Gastroesophageal sphincter (tissue), 4 donors: Measurements from ENCODE around the gene DGKK. TPM values are rescaled to one million over a fixed set of nuclear protein-coding genes. Genes with fewer than 3 reads are reported as not detected.
A peak's percentile ranks its signal among the peaks of the same experiment; 100 is the strongest.

Experiments
- ATAC-seq: fragments of 150-250 bp; one replicate; pipeline ENCODE4 v1.9.1; 2016; ENCODE audit warnings: mild to moderate bottlenecking, moderate library complexity
- H3K27ac ChIP-seq, 4 donors: fragments of 200-600 bp; sonication (generic) in 3 of 4; 1 replicate in 3 of 4; 2 replicates in 1 of 4; pipeline ENCODE4 v1.5.1; 2016 to 2019
- H3K27me3 ChIP-seq: fragments of 200-600 bp; sonication (generic); one replicate; pipeline ENCODE4 v1.5.1; 2019
- H3K36me3 ChIP-seq, 2 donors: fragments of 200-600 bp; sonication (generic); one replicate each; pipeline ENCODE4 v1.5.1; 2019; ENCODE audit warnings: control low read depth in 1 of 2
- H3K4me1 ChIP-seq, 3 donors: fragments of 200-600 bp; sonication (generic); 1 replicate in 2 of 3; 2 replicates in 1 of 3; pipeline ENCODE4 v1.5.1; 2016 to 2019; ENCODE audit warnings: control low read depth in 2 of 3
- H3K4me3 ChIP-seq, 2 donors: fragments of 200-600 bp; sonication (generic); one replicate each; pipeline ENCODE4 v1.5.1; 2019; ENCODE audit warnings: mild to moderate bottlenecking in 1 of 2, moderate library complexity in 1 of 2
- H3K9me3 ChIP-seq, 3 donors: fragments of 200-600 bp; sonication (generic); one replicate each; pipeline ENCODE4 v1.5.1; 2017 to 2019; ENCODE audit warnings: control low read depth in 2 of 3
- EP300 ChIP-seq: sonication (generic); formaldehyde crosslinking; IDR thresholded peaks from one replicate; pipeline ENCODE4 v1.6.1; 2017; ENCODE audit warnings: antibody characterized with exemption, mild to moderate bottlenecking
- POLR2A ChIP-seq, 2 donors: fragments of 450-650 bp; IDR thresholded peaks; one replicate each; pipeline ENCODE4 v1.6.1; 2017; ENCODE audit warnings: antibody characterized with exemption in 2 of 2, mild to moderate bottlenecking in 2 of 2, moderate library complexity in 1 of 2
- POLR2AphosphoS5 ChIP-seq: sonication (generic); formaldehyde crosslinking; IDR thresholded peaks from one replicate; pipeline ENCODE4 v1.6.1; 2017; ENCODE audit warnings: antibody characterized with exemption
- WGBS, 2 donors: methylation state at CpG; one replicate each; pipeline ENCODE4 v1.1.5; 2018; ENCODE audit warnings: low coverage in 1 of 2; 5-methylcytosine and 5-hydroxymethylcytosine counted together
- total RNA-seq, 4 donors: library from RNA; depleted of rRNA; stranded (reverse); fragments of >200 nt; gene quantifications; one replicate each; pipeline ENCODE4 v1.1.0, GENCODE V29; 2016
- TF ChIP-seq, protein P1 (sequence below), 4 experiments: fragments of 200-600 bp in 2 of 4; fragments of 450-650 bp in 2 of 4; sonication (generic) in 1 of 4; IDR thresholded peaks; one replicate each; pipeline ENCODE4 v1.5.1; 2017 to 2019; ENCODE audit warnings: antibody characterized with exemption in 4 of 4, mild to moderate bottlenecking in 2 of 4, moderate library complexity in 2 of 4

DGKK gene, protein sequence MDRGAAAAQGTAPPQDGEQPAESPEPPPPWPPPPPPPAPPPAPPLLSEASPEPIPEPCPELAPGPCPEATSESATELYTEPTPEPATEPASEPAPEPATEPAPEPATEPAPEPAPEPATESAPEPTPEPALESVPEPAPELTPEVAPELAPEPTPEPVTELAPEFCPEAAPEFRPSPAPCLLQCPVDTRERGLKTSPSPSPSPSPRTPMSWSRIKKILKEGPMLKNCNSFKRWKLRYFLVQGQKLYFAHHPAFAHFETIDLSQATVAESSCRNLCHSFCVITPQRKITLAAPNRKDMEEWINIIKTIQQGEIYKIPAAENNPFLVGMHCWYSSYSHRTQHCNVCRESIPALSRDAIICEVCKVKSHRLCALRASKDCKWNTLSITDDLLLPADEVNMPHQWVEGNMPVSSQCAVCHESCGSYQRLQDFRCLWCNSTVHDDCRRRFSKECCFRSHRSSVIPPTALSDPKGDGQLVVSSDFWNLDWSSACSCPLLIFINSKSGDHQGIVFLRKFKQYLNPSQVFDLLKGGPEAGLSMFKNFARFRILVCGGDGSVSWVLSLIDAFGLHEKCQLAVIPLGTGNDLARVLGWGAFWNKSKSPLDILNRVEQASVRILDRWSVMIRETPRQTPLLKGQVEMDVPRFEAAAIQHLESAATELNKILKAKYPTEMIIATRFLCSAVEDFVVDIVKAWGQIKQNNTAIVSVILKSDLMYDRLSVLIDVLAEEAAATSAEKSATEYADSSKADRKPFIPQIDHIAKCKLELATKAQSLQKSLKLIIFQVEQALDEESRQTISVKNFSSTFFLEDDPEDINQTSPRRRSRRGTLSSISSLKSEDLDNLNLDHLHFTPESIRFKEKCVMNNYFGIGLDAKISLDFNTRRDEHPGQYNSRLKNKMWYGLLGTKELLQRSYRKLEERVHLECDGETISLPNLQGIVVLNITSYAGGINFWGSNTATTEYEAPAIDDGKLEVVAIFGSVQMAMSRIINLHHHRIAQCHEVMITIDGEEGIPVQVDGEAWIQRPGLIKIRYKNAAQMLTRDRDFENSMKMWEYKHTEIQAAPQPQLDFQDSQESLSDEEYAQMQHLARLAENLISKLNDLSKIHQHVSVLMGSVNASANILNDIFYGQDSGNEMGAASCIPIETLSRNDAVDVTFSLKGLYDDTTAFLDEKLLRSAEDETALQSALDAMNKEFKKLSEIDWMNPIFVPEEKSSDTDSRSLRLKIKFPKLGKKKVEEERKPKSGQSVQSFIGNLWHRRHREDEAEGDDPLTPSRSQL
- total RNA-seq, result under 1 TPM in 1 of 4 donors, not detected in 3; 0.04 TPM

DNA sequence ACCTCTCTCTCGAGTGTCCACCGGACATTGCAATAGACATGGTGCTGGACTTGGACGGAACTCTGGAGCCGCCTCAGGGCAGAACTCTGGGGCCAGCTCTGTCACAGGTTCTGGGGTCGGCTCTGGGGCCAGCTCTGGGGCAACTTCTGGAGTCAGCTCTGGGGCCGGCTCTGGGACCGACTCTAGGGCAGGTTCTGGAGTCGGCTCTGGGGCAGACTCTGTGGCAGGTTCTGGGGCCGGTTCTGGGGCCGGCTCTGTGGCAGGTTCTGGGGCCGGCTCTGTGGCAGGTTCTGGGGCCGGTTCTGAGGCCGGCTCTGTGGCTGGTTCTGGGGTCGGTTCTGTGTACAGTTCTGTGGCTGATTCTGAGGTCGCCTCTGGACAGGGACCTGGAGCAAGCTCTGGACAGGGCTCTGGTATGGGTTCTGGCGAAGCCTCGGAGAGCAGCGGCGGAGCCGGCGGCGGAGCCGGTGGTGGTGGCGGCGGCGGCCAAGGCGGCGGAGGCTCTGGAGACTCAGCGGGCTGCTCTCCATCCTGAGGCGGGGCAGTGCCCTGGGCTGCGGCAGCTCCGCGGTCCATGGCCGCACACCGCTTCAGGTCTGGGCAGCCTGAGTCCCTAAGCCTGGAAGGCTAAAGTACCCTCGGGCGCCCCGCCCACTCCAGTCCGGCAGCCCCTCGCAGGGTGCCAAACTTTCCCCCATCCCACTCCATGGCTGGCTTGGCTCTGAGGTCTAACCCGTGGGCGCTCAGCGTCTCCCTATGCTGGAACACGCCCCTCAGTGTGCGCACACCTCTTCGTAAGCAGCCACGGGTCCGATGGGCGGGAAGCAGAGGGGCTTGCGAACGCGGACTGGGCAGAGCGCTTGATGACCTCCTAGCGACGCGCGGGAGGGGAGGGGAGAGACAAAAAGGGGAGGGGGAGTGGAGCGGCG is at the start of gene DGKK:
Gene DGKK, minus strand, starts transcription at position 723 of the 929 bp plus-strand sequence. Its CDS starts 147 bp downstream, at position 576.
- Histone ChIP-seq H3K36me3 (no peaks in the 10 kb centered on the region), H3K9me3 (no peaks in the 10 kb centered on the region), H3K27ac (no peak within 1 kb of the TSS), H3K4me3 (peak within 1 kb of the TSS in 1 of 2 donors; percentile 18), H3K4me1 (peaks cover 0 to 18% (median 0%) of the 10 kb centered on the region in 3 donors), H3K27me3 (peaks cover 71% of the 10 kb centered on the region)
- 24% methylated on average over 2 of the region's 59 CpGs; no CpG with 5 or more reads in 1 of the 2 donors for WGBS, 2 donors
- no peak for ATAC-seq
- TF ChIP-seq EP300, result no peak
- TF ChIP-seq, protein P1, sequence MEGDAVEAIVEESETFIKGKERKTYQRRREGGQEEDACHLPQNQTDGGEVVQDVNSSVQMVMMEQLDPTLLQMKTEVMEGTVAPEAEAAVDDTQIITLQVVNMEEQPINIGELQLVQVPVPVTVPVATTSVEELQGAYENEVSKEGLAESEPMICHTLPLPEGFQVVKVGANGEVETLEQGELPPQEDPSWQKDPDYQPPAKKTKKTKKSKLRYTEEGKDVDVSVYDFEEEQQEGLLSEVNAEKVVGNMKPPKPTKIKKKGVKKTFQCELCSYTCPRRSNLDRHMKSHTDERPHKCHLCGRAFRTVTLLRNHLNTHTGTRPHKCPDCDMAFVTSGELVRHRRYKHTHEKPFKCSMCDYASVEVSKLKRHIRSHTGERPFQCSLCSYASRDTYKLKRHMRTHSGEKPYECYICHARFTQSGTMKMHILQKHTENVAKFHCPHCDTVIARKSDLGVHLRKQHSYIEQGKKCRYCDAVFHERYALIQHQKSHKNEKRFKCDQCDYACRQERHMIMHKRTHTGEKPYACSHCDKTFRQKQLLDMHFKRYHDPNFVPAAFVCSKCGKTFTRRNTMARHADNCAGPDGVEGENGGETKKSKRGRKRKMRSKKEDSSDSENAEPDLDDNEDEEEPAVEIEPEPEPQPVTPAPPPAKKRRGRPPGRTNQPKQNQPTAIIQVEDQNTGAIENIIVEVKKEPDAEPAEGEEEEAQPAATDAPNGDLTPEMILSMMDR (IDR thresholded peaks at IDR 0.05), result no peak
- no peak for TF ChIP-seq POLR2A (IDR thresholded peaks at IDR 0.05)
- TF ChIP-seq POLR2AphosphoS5, result no peak

DNA sequence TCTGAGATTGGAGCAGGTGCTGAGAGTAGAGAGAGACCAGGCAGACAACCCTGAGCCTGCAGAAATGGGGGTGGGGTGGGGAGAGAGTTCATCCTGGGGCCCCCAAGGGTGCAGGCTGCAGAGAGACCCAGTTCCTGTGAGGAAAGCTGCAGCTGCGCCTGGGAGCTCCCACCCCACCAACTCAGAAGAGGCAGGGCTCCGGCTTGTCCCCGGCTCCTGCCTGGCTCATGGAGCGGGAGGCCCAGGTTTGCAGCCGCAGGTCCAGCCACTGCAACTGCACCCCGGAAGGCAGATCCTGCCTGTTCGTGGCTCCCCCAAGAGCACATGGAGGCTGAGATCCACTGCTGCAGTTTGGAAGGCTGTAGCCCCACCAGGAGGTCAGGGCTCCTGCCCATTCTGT is 44.2 kb upstream of the DGKK start:
- ATAC-seq, result no peak
- Histone ChIP-seq H3K9me3 (no peaks in the 10 kb centered on the region), H3K27ac (no peak overlapping the region), H3K27me3 (no peaks in the 10 kb centered on the region), H3K36me3 (no peaks in the 10 kb centered on the region), H3K4me1 (no peaks in the 10 kb centered on the region), H3K4me3 (no peak overlapping the region)
- WGBS, 2 donors, result no CpG with 5 or more reads among the region's 7 CpGs
- TF ChIP-seq EP300 (no peak), POLR2AphosphoS5 (no peak), POLR2A (IDR thresholded peaks at IDR 0.05) (no peak)
- TF ChIP-seq, protein P1 (IDR thresholded peaks at IDR 0.05), result no peak

DNA sequence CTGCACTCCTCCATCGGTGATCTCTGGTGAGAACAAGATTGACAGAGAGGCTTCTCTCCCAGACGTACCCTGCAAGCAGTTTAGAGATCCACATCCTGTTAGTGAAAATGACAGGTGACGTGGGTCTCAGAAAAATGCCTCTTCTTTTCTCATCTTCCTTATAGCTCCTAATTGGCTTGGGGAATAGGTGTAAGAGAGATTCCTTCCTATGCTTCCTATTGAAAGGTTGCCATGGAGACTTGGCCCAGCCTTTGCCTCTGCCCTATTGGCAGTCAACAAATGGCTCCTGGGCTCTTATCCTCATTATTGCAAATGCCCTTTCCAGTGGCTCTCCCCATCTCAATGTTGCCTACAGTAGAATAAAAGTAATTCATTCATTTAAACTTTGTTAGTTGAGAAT is 26.5 kb upstream of the DGKK start:
- no CpG with 5 or more reads among the region's 3 CpGs for WGBS, 2 donors
- ATAC-seq, result no peak
- TF ChIP-seq POLR2A (IDR thresholded peaks at IDR 0.05) (no peak), POLR2AphosphoS5 (no peak), EP300 (no peak)
- TF ChIP-seq, protein P1 (IDR thresholded peaks at IDR 0.05), result no peak
- Histone ChIP-seq H3K4me1 (no peaks in the 10 kb centered on the region), H3K36me3 (no peaks in the 10 kb centered on the region), H3K4me3 (no peak overlapping the region), H3K9me3 (no peaks in the 10 kb centered on the region), H3K27ac (no peak overlapping the region), H3K27me3 (no peaks in the 10 kb centered on the region)

DNA sequence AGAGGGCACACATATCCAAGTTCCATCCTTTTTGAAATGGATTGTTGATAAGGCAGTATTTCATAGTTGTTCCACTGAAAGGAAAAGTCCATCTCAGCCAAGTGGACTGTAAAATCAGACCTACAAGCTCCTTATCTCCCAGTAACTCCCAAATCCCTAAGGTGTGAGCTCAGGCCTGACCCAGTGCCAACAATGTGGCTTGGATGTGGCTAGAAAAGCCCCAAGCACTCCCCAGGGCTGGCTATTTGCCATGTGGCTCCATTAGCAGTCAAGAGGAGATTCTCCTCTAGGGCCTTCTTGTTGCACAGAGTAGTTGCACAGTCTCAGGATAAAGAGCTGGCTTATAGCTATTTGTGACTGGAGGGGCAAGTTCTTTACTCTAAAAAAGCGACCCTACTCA is 25.0 kb upstream of the DGKK start:
- TF ChIP-seq EP300, result no peak
- TF ChIP-seq POLR2A (IDR thresholded peaks at IDR 0.05), result no peak
- TF ChIP-seq, protein P1 (IDR thresholded peaks at IDR 0.05), result no peak
- TF ChIP-seq POLR2AphosphoS5, result no peak
- H3K27ac ChIP-seq, result no peak overlapping the region
- no peaks in the 10 kb centered on the region for H3K9me3 ChIP-seq
- H3K27me3 ChIP-seq, result no peaks in the 10 kb centered on the region
- H3K4me3 ChIP-seq, result no peak overlapping the region
- no peaks in the 10 kb centered on the region for H3K4me1 ChIP-seq
- WGBS, 2 donors, result 50% methylated on average over 1 of the region's 1 CpG; no CpG with 5 or more reads in 1 of the 2 donors
- ATAC-seq, result no peak
- no peaks in the 10 kb centered on the region for H3K36me3 ChIP-seq
